A549 (cell line): ENCODE measurements around the gene NCOA5. TPM values are rescaled to one million over a fixed set of nuclear protein-coding genes. Genes with fewer than 3 reads are reported as not detected.
A peak's percentile ranks its signal among the peaks of the same experiment; 100 is the strongest.

Source experiments
- ATAC-seq, 2 experiments: fragments of 200-7000 bp in 1 of 2; fragments of >200 bp in 1 of 2; cut with Nextera tagmentation in 1 of 2; cut with Tn5 transposase in 1 of 2; 3 replicates each; pipeline versions ENCODE4 v1.8.0 to v1.9.1; 2018 to 2020; ENCODE audit warnings: mild to moderate bottlenecking in 1 of 2, moderate library complexity in 1 of 2
- CTCF ChIA-PET: fragments of 300-600 bp; sonication (Branson Sonifier 250); formaldehyde crosslinking; extraction: SDS; loops from one replicate; lab custom pipeline; 2021; ENCODE audit warnings: antibody characterized with exemption, inconsistent platforms; lab: Yijun Ruan, JAX
- POLR2A ChIA-PET: fragments of 350-600 bp; formaldehyde crosslinking; extraction: SDS; loops from one replicate; lab custom pipeline; 2021; ENCODE audit warnings: antibody characterized with exemption, inconsistent platforms; lab: Yijun Ruan, JAX
- DNase-seq, 2 experiments: peaks; one replicate each; pipeline versions ENCODE4 v3.0.0 to v3.0.0-alpha.2; 2011 to 2016; ENCODE audit warnings: low read depth in 1 of 2, low spot score in 1 of 2
- FAIRE-seq: peaks from 2 replicates; lab custom pipeline; 2011; peaks lifted over from hg19 to GRCh38; lab: Jason Lieb, UNC
- H3K27ac ChIP-seq, 2 experiments: fragments of >200 bp; sonication (Bioruptor Twin); formaldehyde crosslinking; 3 replicates each; pipeline ENCODE4 v1.5.1; 2016 to 2017
- H3K4me1 ChIP-seq: fragments of >200 bp; sonication (Bioruptor Twin); formaldehyde crosslinking; 3 replicates; pipeline ENCODE4 v1.6.1; 2016
- H3K4me2 ChIP-seq: fragments of >200 bp; sonication (Bioruptor Twin); formaldehyde crosslinking; 3 replicates; pipeline ENCODE4 v1.6.1; 2016
- H3K4me3 ChIP-seq: fragments of >200 bp; sonication (Bioruptor Twin); formaldehyde crosslinking; 3 replicates; pipeline ENCODE4 v1.5.1; 2016
- H3K9me3 ChIP-seq: fragments of >200 bp; sonication (Bioruptor Twin); formaldehyde crosslinking; 3 replicates; pipeline ENCODE4 v1.6.1; 2016
- BHLHE40 ChIP-seq: IDR thresholded peaks from 2 replicates; pipeline ENCODE4 v1.6.1; 2012; ENCODE audit warnings: low read depth, low read length, inconsistent platforms
- CBX8 ChIP-seq: fragments of 200-600 bp; sonication (generic); IDR thresholded peaks from 2 replicates; pipeline ENCODE4 v1.6.1; 2016
- EHF ChIP-seq: fragments of 250-450 bp; sonication (Bioruptor Pico); IDR thresholded peaks from 2 replicates; pipeline ENCODE4 v1.5.0; 2020; ENCODE audit warnings: mild to moderate bottlenecking
- ESRRA ChIP-seq: fragments of 150-350 bp; IDR thresholded peaks from 2 replicates; pipeline ENCODE4 v1.6.1; 2014; ENCODE audit warnings: mild to moderate bottlenecking, low read length, borderline replicate concordance
- FOSL2 ChIP-seq, 2 experiments: fragments of 450-650 bp in 1 of 2; fragments of >200 bp in 1 of 2; sonication (Bioruptor Twin) in 1 of 2; formaldehyde crosslinking; IDR thresholded peaks; 2 replicates each; pipeline versions ENCODE4 v1.5.0 to v1.6.1; 2016 to 2020; ENCODE audit warnings: mild to moderate bottlenecking in 1 of 2, moderate library complexity in 1 of 2
- FOXS1 ChIP-seq: fragments of 250-450 bp; sonication (Bioruptor Pico); IDR thresholded peaks from 2 replicates; pipeline ENCODE4 v1.5.0; 2020; ENCODE audit warnings: mild to moderate bottlenecking, moderate library complexity
- GATA3 ChIP-seq: IDR thresholded peaks from 2 replicates; pipeline ENCODE4 v1.6.1; 2012; ENCODE audit warnings: borderline replicate concordance
- HEYL ChIP-seq: fragments of 250-450 bp; sonication (Bioruptor Pico); IDR thresholded peaks from 2 replicates; pipeline ENCODE4 v1.8.0; 2021; ENCODE audit warnings: mild to moderate bottlenecking, moderate library complexity
- HOXB13 ChIP-seq: fragments of 250-450 bp; sonication (Bioruptor Pico); IDR thresholded peaks from 2 replicates; pipeline ENCODE4 v1.5.0; 2020; ENCODE audit warnings: low read depth, mild to moderate bottlenecking, moderate library complexity
- JUN ChIP-seq, 2 experiments: fragments of >200 bp; sonication (Bioruptor Twin); formaldehyde crosslinking; IDR thresholded peaks; 2 replicates in 1 of 2; 3 replicates in 1 of 2; pipeline ENCODE4 v1.6.1; 2016 to 2017
- JUNB ChIP-seq: fragments of >200 bp; sonication (Bioruptor Twin); formaldehyde crosslinking; IDR thresholded peaks from 2 replicates; pipeline ENCODE4 v1.6.1; 2016
- MAFK ChIP-seq: fragments of 450-650 bp; IDR thresholded peaks from 2 replicates; pipeline ENCODE4 v1.6.1; 2014; ENCODE audit not compliant: partially characterized antibody
- MAZ ChIP-seq: fragments of 150-350 bp; IDR thresholded peaks from 2 replicates; pipeline ENCODE4 v1.6.1; 2014; ENCODE audit warnings: antibody characterized with exemption, low read depth, low read length, borderline replicate concordance
- NPAS2 ChIP-seq: fragments of 250-450 bp; sonication (Bioruptor Pico); IDR thresholded peaks from 2 replicates; pipeline ENCODE4 v1.8.0; 2022; ENCODE audit warnings: mild to moderate bottlenecking, moderate library complexity, borderline replicate concordance
- NR3C1 ChIP-seq: fragments of >200 bp; sonication (Bioruptor Twin); formaldehyde crosslinking; IDR thresholded peaks from 3 replicates; pipeline ENCODE4 v1.6.1; 2017
- PHF8 ChIP-seq: fragments of 200-600 bp; sonication (generic); IDR thresholded peaks from 2 replicates; pipeline ENCODE4 v1.6.1; 2016; ENCODE audit warnings: low read depth, mild to moderate bottlenecking, antibody characterized with exemption, moderate library complexity, borderline replicate concordance
- RARB ChIP-seq: fragments of 250-450 bp; sonication (Bioruptor Pico); IDR thresholded peaks from 2 replicates; pipeline ENCODE4 v1.8.0; 2021; ENCODE audit warnings: mild to moderate bottlenecking, moderate library complexity
- RFX5 ChIP-seq: fragments of 450-650 bp; IDR thresholded peaks from 2 replicates; pipeline ENCODE4 v1.7.1; 2014; ENCODE audit warnings: antibody characterized with exemption, mild to moderate bottlenecking, moderate library complexity
- RNF2 ChIP-seq: fragments of 200-600 bp; sonication (generic); IDR thresholded peaks from 2 replicates; pipeline ENCODE4 v1.6.1; 2016; ENCODE audit warnings: low read depth, mild to moderate bottlenecking, antibody characterized with exemption, moderate library complexity, borderline replicate concordance
- TFCP2L1 ChIP-seq: fragments of 250-450 bp; sonication (Bioruptor Pico); IDR thresholded peaks from 2 replicates; pipeline ENCODE4 v1.5.0; 2021; ENCODE audit warnings: mild to moderate bottlenecking
- ZC3H11A ChIP-seq: fragments of 450-650 bp; IDR thresholded peaks from 2 replicates; pipeline ENCODE4 v1.6.1; 2014; ENCODE audit warnings: antibody characterized with exemption, mild to moderate bottlenecking
- ZFP36 ChIP-seq: fragments of 450-650 bp; IDR thresholded peaks from 2 replicates; pipeline ENCODE4 v1.6.1; 2014; ENCODE audit warnings: borderline replicate concordance; ENCODE audit not compliant: partially characterized antibody
- ZNF302 ChIP-seq: fragments of 250-450 bp; sonication (Bioruptor Pico); IDR thresholded peaks from 2 replicates; pipeline ENCODE4 v1.9.0; 2021; ENCODE audit warnings: inconsistent platforms, mild to moderate bottlenecking, moderate library complexity
- WGBS: methylation state at CpG from one replicate; pipeline ENCODE4 v1.1.6; 2017; ENCODE audit errors: missing lambda C conversion rate; 5-methylcytosine and 5-hydroxymethylcytosine counted together
- polyA plus RNA-seq, 4 experiments: library from polyadenylated mRNA; depleted of rRNA in 3 of 4; stranded (reverse); fragments of >200 nt; fragmentation: RNase III in 1 of 4; extraction: RNeasy Plus Mini Kit Qiagen cat#74134 plus additional on column Dnase treatment in 1 of 4; gene quantifications; 2 replicates in 3 of 4; 3 replicates in 1 of 4; pipeline ENCODE4 v1.2.3, GENCODE V29; 2011 to 2017
- TF ChIP-seq, protein P1 (sequence below): fragments of 450-650 bp; IDR thresholded peaks from 2 replicates; pipeline ENCODE4 v1.6.1; 2014; ENCODE audit warnings: antibody characterized with exemption
- TF ChIP-seq, protein P2 (sequence below): fragments of 250-450 bp; sonication (Bioruptor Pico); IDR thresholded peaks from 2 replicates; pipeline ENCODE4 v1.5.0; 2020; ENCODE audit warnings: low read depth, mild to moderate bottlenecking, moderate library complexity
- TF ChIP-seq, protein P3 (sequence below): IDR thresholded peaks from 2 replicates; pipeline ENCODE4 v1.6.1; 2012
- TF ChIP-seq, protein P4 (sequence below): fragments of 150-350 bp; IDR thresholded peaks from 2 replicates; pipeline ENCODE4 v1.6.1; 2014; ENCODE audit warnings: low read depth, mild to moderate bottlenecking, low read length

Gene NCOA5
- polyA plus RNA-seq, 2 of the 4 experiments (the other 2 are of a cell fraction), result 27.2 to 28.0 TPM

DNA sequence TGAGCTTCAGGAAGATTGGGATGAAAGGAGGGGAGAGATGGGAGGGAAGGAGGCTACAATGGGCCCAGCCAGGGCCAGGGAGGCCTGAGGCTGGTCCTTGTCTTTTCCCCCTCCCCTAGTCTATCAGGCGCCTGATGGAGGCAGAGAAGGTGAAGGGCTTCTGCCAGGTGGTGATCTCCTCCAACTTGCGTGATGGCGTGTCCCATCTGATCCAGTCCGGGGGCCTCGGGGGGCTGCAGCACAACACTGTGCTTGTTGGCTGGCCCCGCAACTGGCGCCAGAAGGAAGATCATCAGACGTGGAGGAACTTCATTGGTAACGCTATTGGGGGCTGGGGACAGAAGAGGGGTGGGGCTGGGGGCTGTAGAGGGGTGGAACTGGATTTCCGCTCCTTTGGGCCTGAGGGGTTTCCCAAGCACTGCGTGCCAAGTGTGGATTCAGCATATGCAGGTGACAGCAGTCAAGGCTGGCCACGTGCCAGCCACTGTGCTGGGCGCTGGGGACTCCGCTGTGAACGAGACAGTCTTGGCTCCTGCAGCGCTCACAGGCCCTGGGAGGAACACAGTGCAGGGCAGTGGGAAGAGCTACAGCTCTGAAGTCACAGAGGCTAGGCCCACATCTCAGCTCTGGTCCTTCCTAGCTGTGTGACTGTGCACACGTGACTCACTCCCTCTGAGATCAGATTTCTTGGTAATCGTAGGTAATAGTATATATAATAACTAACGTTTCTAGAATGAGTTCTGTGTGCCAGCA lies 38.0 kb downstream of the NCOA5 start:
- ATAC-seq (peak; percentile 76 to 77), FAIRE-seq (no peak), DNase-seq (peak in 1 of 2 experiments; percentile 35)
- no peaks in the 10 kb centered on the region for H3K9me3 ChIP-seq
- peaks cover 8% of the 10 kb centered on the region; the same call in 2 of the 3 replicates for H3K4me1 ChIP-seq
- no peak overlapping the region for H3K27ac ChIP-seq
- ChIA-PET POLR2A (no interaction called here), CTCF (interaction anchor here (0.7 to 2.7 kb wide), 9 partner anchors 29 to 297 kb away, joined by 3 to 10 read pairs (median 3); no protein-coding TSS in a partner anchor)
- TF ChIP-seq NPAS2 (CRISPR knock-in tag), result no peak
- no peak for TF ChIP-seq ESRRA
- no peak for TF ChIP-seq PHF8
- no peak for TF ChIP-seq ZC3H11A
- TF ChIP-seq GATA3, result no peak
- no peak for TF ChIP-seq HOXB13
- no peak for TF ChIP-seq CBX8
- TF ChIP-seq RNF2, result no peak
- TF ChIP-seq TFCP2L1 (CRISPR knock-in tag), result no peak
- TF ChIP-seq, protein P1, sequence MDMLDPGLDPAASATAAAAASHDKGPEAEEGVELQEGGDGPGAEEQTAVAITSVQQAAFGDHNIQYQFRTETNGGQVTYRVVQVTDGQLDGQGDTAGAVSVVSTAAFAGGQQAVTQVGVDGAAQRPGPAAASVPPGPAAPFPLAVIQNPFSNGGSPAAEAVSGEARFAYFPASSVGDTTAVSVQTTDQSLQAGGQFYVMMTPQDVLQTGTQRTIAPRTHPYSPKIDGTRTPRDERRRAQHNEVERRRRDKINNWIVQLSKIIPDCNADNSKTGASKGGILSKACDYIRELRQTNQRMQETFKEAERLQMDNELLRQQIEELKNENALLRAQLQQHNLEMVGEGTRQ, result no peak
- no peak overlapping the region for H3K4me2 ChIP-seq
- no peak overlapping the region for H3K4me3 ChIP-seq
- WGBS, result 42% methylated on average over 17 of the region's 19 CpGs

DNA sequence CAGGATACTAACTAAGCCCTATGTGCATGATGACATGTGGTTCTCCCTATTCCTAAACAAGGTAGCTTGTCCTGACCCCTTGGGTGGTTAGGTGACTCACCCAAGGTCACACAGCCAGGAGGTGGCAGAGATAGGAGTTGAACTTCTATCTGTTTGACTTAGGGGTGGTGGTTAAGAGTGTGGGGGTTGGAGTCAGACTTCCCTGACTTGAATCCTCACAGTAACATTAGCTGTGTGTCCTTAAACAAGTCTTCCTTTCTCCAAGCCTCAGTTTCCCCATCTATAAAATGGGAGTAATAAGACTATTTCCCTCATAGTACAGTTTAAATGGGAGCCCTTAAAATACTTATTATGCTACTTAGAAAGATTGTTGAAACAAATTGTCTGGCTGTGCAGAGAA lies 38.9 kb downstream of the NCOA5 start:
- no peak for ATAC-seq
- no peak overlapping the region for H3K27ac ChIP-seq
- TF ChIP-seq NR3C1 (no peak), JUNB (no peak), ZNF302 (no peak), RNF2 (no peak), NPAS2 (CRISPR knock-in tag) (no peak), JUN (IDR thresholded peaks at IDR 0.05) (no peak)
- TF ChIP-seq, protein P2, sequence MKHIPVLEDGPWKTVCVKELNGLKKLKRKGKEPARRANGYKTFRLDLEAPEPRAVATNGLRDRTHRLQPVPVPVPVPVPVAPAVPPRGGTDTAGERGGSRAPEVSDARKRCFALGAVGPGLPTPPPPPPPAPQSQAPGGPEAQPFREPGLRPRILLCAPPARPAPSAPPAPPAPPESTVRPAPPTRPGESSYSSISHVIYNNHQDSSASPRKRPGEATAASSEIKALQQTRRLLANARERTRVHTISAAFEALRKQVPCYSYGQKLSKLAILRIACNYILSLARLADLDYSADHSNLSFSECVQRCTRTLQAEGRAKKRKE (CRISPR knock-in tag), result no peak
- TF ChIP-seq, all 56 proteins: peak for 0
- CTCF ChIA-PET, result interaction anchor here (0.8 to 2.7 kb wide), 7 partner anchors 8 to 298 kb away, joined by 3 to 10 read pairs (median 4); no protein-coding TSS in a partner anchor
- Histone ChIP-seq H3K9me3 (no peaks in the 10 kb centered on the region), H3K4me1 (peaks cover 8% of the 10 kb centered on the region; the same call in 2 of the 3 replicates), H3K4me3 (no peak overlapping the region), H3K4me2 (no peak overlapping the region)
- no peak for FAIRE-seq
- POLR2A ChIA-PET, result no interaction called here
- no peak for DNase-seq

DNA sequence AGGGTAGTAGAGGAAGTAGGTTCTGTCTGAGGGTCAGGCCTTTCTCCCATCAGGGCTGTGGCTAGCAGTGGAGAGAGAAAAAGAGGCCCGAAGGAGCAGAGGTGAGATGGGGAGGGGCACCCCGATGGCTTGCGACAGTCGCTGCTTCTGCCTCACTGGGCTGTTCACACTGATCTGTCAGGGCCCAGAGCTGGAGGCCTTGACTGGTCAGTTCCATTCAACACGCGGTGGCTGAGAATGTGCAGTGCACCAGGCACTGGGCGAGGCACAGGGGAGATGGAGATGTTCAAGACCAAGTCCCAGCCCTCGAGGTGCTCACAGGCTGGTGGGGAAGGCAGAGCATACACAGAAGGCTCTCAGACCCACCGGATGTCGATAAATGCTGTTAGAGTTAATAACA lies 39.3 kb downstream of the NCOA5 start:
- peaks cover 8% of the 10 kb centered on the region; the same call in 2 of the 3 replicates for H3K4me1 ChIP-seq
- 52% methylated on average over 8 of the region's 10 CpGs for WGBS
- no peak overlapping the region for H3K4me2 ChIP-seq
- no peak for DNase-seq
- POLR2A ChIA-PET, result no interaction called here
- TF ChIP-seq TFCP2L1 (CRISPR knock-in tag) (no peak), BHLHE40 (no peak), FOXS1 (CRISPR knock-in tag) (no peak), FOSL2 (IDR thresholded peaks at IDR 0.05) (no peak), FOSL2 (CRISPR knock-in tag; IDR thresholded peaks at IDR 0.05) (no peak), ZC3H11A (no peak), ZFP36 (no peak), MAFK (no peak), RARB (CRISPR knock-in tag) (no peak), GATA3 (no peak), EHF (CRISPR knock-in tag) (no peak), RFX5 (no peak), MAZ (no peak), HEYL (CRISPR knock-in tag) (no peak)
- TF ChIP-seq, protein P3, sequence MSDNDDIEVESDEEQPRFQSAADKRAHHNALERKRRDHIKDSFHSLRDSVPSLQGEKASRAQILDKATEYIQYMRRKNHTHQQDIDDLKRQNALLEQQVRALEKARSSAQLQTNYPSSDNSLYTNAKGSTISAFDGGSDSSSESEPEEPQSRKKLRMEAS, result no peak
- TF ChIP-seq, protein P4, sequence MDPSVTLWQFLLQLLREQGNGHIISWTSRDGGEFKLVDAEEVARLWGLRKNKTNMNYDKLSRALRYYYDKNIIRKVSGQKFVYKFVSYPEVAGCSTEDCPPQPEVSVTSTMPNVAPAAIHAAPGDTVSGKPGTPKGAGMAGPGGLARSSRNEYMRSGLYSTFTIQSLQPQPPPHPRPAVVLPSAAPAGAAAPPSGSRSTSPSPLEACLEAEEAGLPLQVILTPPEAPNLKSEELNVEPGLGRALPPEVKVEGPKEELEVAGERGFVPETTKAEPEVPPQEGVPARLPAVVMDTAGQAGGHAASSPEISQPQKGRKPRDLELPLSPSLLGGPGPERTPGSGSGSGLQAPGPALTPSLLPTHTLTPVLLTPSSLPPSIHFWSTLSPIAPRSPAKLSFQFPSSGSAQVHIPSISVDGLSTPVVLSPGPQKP, result no peak
- TF ChIP-seq, all 56 proteins: peak for 0
- CTCF ChIA-PET, result interaction anchor here (1.0 to 1.9 kb wide), 4 partner anchors 8 to 123 kb away, joined by 3 to 6 read pairs (median 4); no protein-coding TSS in a partner anchor
- H3K9me3 ChIP-seq, result no peaks in the 10 kb centered on the region
- FAIRE-seq, result no peak
- no peak overlapping the region for H3K27ac ChIP-seq
- H3K4me3 ChIP-seq, result no peak overlapping the region
- ATAC-seq, result no peak
